Measurements from ENCODE around the gene CCNG2.
"Not testable (repeated sequence)": the region's sequence is repeated elsewhere in the genome, so short reads cannot be mapped to it uniquely, and the experiment has no call there.

The CCNG2 gene

GRCh38 chr4:77137448-77137847 lies 19.6 kb upstream of the CCNG2 start:
- H3K27ac ChIP-seq (replicated peaks), result peak overlapping the region; percentile 36
- H3K27me3 ChIP-seq (ENCODE audit: insufficient read depth, poor library complexity, severe bottlenecking); H3K4me3 ChIP-seq (replicated peaks; ENCODE audit: insufficient read depth, low read length): not testable (repeated sequence)
- peak in 1 of 2 experiments; percentile 42 for DNase-seq (ENCODE audit: low read depth in 1 of 2, low spot score in 1 of 2)
- peak; percentile 90 for TF ChIP-seq SPI1 (IDR thresholded peaks at IDR 0.05; ENCODE audit: borderline replicate concordance, low read depth)

- no peak overlapping the region for H3K27ac ChIP-seq (replicated peaks)
These were observed 14.9 kb upstream of the CCNG2 start for GRCh38 chr4:77141964-77142645.

GRCh38 chr4:77142646-77143028 lies 14.4 kb upstream of the CCNG2 start:
- no peaks in the 10 kb centered on the region for H3K27me3 ChIP-seq (ENCODE audit: insufficient read depth, poor library complexity, severe bottlenecking)
- no peak overlapping the region for H3K27ac ChIP-seq (replicated peaks)
- TF ChIP-seq SPI1 (IDR thresholded peaks at IDR 0.05; ENCODE audit: borderline replicate concordance, low read depth) (no peak), CTCF (IDR thresholded peaks at IDR 0.05; ENCODE audit: insufficient read depth, low read length) (no peak), POLR2AphosphoS5 (IDR thresholded peaks at IDR 0.05; ENCODE audit: low read depth) (no peak), GABPA (IDR thresholded peaks at IDR 0.05; ENCODE audit: low read depth) (no peak), REST (IDR thresholded peaks at IDR 0.05; ENCODE audit: insufficient replicate concordance, low read depth) (no peak)
- H3K4me3 ChIP-seq (replicated peaks; ENCODE audit: insufficient read depth, low read length), result no peak overlapping the region
- DNase-seq (ENCODE audit: low read depth in 1 of 2, low spot score in 1 of 2), result no peak

More at GRCh38 chr4:77141964-77142645, 14.9 kb upstream of the CCNG2 start:
- DNase-seq (ENCODE audit: low read depth in 1 of 2, low spot score in 1 of 2), result no peak
- Histone ChIP-seq H3K4me3 (replicated peaks; ENCODE audit: insufficient read depth, low read length) (no peak overlapping the region), H3K27me3 (ENCODE audit: insufficient read depth, poor library complexity, severe bottlenecking) (no peaks in the 10 kb centered on the region)
- TF ChIP-seq REST (IDR thresholded peaks at IDR 0.05; ENCODE audit: insufficient replicate concordance, low read depth) (no peak), POLR2AphosphoS5 (IDR thresholded peaks at IDR 0.05; ENCODE audit: low read depth) (no peak), GABPA (IDR thresholded peaks at IDR 0.05; ENCODE audit: low read depth) (no peak), CTCF (IDR thresholded peaks at IDR 0.05; ENCODE audit: insufficient read depth, low read length) (no peak), SPI1 (IDR thresholded peaks at IDR 0.05; ENCODE audit: borderline replicate concordance, low read depth) (no peak)

GRCh38 chr4:77143091-77143490 lies 13.9 kb upstream of the CCNG2 start:
- Histone ChIP-seq H3K27me3 (ENCODE audit: insufficient read depth, poor library complexity, severe bottlenecking) (no peaks in the 10 kb centered on the region), H3K27ac (replicated peaks) (no peak overlapping the region), H3K4me3 (replicated peaks; ENCODE audit: insufficient read depth, low read length) (no peak overlapping the region)
- TF ChIP-seq GABPA (IDR thresholded peaks at IDR 0.05; ENCODE audit: low read depth) (no peak), CTCF (IDR thresholded peaks at IDR 0.05; ENCODE audit: insufficient read depth, low read length) (no peak)
- DNase-seq (ENCODE audit: low read depth in 1 of 2, low spot score in 1 of 2), result no peak
